ENCODE measurements around the gene PSME3.
A peak's percentile ranks its signal among the peaks of the same experiment; 100 is the strongest.

Gene PSME3

DNA sequence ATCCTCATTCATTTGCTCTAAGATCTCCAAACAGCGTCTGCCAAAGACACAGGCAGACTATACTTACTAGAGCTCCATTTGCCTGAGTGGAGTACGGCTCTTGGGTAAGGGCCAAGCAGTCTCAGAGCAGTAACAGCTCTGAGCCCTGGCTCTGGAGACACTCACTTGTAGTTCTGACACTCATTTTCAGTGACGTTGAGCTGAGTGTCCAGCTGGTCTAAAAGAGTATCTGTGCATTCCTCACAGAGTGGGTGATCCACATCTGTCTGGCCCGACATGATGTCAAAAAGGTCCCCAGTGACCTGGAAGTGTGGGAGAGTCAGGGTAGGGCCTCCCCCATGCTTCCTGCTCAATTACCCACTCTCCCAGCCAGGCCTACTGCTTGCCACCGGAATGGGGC, 14.8 kb upstream of the PSME3 start:
- no peak for DNase-seq

DNA sequence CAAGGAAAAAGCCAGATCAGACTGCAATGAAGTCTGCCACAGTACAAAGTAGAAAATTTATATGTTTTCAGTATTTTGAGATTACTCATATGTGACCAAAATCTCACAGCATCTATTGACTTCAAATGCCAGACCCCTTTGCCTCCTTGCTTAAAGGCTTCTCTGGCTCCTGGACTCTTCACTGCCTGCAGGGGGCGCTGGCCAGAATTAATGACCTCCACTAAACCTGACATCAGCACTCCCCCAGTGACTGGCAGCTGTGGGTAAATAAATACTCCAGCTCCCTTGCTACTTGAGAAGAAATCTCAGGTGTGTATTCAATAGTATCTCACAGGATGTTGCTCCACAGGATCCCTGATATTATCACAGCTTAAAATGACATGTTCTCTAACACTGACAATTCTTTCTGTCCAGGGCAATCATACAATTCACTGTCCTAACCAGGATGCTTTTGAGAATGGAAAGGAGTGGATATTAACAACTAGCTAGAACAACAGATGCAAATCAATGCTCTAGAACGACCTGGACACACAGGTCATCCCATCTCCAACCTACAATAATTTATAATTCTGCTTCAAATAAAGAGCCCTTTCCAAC, 13.2 kb upstream of the PSME3 start:
- no peak for DNase-seq

DNA sequence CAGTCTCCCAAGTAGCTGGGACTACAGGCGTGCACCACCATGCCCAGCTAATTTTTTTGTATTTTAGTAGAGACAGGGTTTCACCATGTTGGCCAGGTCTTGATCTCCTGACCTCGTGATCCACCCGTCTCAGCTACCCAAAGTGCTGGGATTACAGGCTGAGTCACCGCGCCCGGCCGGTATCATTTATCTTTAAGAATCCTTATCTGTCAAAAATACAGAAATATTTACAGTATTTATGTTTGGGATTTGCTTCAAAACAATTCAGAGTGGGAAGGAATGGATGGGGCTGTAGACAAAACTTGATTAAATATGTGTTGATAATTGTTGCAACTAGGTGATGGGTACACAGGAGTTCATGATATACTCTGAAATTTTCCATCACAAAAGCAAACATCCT, 12.0 kb upstream of the PSME3 start:
- no peak for DNase-seq

DNA sequence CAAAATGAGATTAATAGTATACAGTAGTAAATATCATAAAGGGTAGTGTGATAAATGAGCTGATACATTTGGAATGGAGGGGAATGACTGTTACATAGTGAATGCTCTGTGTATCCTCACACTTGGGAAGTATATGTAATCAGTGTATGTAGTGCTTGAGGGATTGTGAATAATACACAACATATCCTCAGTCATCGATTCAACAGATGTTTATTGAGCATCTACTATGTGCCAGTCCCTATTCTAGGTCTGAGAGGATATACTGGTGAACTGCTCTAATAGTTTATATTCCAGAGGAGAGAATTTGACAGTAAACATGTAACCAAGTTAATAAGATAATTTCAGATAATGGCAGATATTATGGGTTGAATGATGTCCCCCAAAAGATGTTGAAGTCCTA, 5.7 kb upstream of the PSME3 start:
- no peak for DNase-seq

GRCh38 chr17:42830971-42831370, 2.2 kb upstream of the PSME3 start:
- DNase-seq, result no peak

GRCh38 chr17:42832213-42832933, 824 bp upstream of the PSME3 start:
- DNase-seq, result no peak

DNA sequence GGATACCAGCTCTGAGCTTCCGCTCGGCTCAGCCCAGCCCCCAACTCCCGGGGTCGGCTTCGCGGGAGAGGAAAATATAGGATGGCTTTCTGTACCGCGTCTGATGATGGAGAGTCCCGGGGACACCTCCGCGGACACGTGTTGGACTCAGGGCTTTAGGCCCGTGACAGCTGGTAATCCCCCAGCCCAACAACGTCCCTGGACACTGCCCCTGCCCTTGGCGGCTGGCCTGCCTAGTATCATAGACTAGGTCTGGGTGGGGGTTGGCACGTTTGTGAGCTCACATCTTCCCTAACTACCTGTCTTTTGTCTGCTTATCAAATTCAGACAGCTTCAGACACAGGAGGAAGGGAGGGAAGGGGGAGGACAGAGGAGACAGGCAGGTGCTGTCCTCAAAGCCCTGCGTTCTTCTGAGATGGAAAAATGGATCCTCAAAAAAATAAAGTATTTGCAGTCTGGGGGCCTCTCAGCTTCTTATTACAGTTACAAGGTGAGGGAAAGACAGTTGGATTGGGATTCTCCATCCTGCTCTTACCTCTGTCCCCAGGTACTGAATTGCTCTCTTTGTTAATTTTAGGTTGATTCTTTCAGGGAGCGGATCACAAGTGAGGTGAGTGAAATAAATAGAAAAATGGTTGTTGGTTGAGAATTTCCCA, 698 bp downstream of the PSME3 start:
- no peak for DNase-seq

- DNase-seq, result no peak
These were observed 2.5 kb downstream of the PSME3 start for GRCh38 chr17:42835732-42836131.

DNA sequence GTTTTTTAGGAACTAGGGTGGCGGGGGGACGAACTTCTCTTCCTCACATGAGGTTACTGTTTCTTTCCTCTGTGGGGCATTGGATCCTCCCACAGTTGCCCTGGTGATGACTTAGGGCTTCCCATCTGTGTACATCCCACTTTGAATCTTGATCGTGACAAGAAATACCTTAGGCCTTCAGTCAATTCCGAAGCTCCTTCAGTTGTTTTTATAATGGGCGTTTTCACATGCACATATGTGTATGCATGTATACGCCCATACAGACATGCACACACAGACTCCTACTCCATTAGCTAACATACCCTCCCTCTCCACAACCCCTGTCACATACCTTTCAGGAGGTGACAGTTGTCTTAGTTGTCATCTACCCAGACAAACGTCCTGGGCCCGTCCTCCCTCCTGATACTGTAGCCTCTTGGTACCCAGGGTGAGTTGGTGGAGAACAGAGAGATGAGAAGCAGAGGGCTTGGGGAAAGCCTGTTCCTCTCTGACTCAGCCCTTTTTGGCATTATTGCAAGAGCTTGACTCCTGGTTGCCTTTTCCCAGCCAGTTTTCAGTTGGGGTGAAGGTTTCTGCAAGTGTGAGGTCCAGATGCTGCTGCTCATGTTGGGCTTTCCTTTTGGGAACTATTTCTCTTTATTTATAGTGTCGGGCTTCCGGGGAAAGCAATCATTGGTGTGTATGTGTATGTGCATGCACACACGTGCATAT, 8.9 kb downstream of the PSME3 start:
- DNase-seq, result no peak

GRCh38 chr17:42843358-42843934, 10.2 kb downstream of the PSME3 start:
- peak; percentile 58 for DNase-seq

DNA sequence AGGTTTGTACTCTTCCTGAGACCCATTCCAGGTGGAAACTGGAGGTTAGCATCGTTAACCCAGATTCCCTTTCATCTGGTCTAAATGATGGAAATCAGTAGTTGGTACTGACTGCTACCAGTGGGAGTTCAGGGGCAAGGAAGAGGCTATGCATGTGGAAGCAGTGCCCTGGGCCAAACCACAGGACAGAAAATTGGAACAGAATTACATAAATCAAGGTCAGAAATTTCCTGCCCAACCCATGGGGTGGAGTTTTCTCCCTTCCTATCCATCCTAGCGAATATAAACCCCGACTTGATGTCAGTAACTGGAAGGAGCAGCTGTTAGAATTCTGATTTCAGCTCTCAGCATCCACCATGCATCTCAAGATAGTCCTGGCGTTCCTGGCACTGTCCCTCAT, 11.1 kb downstream of the PSME3 start, which contains the start of gene AOC2:
Gene AOC2 (plus strand): TSS at position 310 of the 400 bp plus-strand sequence. CDS start 47 bp downstream, at position 357.
- no peak for DNase-seq

DNA sequence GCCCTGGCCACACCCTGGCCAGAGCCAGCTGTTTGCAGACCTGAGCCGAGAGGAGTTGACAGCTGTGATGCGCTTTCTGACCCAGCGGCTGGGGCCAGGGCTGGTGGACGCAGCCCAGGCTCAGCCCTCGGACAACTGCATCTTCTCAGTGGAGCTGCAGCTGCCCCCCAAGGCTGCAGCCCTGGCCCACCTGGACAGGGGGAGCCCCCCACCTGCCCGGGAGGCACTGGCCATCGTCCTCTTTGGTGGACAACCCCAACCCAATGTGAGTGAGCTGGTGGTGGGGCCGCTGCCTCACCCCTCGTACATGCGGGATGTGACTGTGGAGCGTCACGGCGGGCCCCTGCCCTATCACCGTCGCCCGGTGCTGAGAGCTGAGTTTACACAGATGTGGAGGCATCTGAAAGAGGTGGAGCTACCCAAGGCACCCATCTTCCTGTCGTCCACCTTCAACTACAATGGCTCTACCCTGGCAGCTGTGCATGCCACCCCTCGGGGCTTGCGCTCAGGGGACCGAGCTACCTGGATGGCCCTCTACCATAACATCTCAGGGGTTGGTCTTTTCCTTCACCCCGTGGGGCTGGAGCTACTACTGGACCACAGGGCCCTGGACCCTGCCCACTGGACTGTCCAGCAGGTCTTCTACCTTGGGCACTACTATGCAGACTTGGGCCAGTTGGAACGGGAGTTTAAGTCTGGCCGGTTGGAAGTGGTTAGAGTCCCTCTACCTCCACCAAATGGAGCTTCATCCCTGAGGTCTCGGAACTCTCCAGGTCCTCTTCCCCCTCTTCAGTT, 11.8 kb downstream of the PSME3 start:
- DNase-seq, result no peak

DNA sequence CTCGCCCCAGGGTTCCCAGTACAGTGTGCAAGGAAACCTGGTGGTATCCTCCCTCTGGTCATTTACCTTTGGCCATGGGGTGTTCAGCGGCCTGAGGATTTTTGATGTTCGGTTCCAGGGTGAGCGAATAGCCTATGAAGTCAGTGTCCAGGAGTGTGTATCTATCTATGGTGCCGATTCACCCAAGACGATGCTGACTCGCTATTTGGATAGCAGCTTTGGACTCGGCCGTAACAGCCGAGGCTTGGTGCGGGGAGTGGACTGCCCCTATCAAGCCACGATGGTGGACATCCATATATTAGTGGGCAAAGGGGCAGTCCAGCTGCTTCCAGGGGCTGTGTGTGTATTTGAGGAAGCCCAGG, 12.3 kb downstream of the PSME3 start:
- DNase-seq, result no peak

- DNase-seq, result no peak
These were observed 12.9 kb downstream of the PSME3 start for GRCh38 chr17:42845918-42846593.

DNA sequence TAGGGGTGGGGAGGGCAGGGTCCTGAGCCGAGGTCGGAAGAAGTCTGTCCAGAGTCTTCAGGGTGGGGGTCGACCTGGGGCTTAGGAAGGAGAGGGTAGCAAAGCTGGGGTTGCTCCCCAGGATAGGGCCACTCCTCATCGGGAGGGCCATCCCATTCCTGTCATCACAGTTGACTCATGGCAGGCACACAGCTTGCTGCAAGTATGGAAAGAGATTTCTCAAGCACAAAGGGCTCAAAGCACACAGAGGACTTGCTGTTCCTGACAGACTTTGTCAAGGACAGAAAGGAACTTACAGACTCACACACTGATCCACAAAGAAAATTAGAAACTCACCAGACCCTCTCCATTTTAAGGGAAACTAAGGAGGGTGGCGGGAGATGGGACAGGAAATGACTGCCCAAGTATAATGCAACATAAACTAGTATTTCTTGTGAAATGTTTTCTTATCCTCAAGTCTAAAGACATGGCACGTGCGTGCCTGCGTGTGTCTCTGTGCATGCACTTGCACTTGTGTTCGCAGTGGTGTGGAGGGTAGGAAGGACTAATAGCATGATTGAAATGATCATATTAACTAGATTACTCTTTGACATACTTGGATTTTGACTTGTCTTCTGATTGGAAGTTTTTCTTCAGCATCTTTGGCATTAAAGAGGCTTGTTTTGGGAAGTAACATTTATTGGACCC, 13.5 kb downstream of the PSME3 start:
- DNase-seq, result no peak

- DNase-seq, result no peak
These were observed 14.9 kb downstream of the PSME3 start for GRCh38 chr17:42848093-42848492.

- DNase-seq, result no peak
These were observed 15.8 kb downstream of the PSME3 start for GRCh38 chr17:42849031-42849430.

GRCh38 chr17:42849451-42850181, 16.4 kb downstream of the PSME3 start:
- DNase-seq, result no peak

DNA sequence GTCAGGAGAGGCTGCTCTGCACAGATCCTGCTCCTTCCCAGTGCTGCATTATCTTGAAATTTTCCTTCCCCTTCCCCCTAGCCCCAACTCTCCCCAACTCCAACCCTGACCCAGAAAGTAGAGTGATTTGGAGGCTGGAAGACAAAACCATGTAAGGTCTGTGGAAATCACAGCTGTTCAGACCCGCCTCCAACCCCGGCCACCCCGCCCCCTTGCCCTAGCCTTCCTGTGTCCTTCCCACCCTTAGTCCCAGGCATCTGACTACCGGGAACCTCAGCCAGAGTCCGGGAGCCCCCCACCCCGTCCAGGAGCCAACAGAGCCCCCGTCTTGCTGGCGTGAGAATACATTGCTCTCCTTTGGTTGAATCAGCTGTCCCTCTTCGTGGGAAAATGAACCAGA, 17.8 kb downstream of the PSME3 start, which contains the start of gene AOC3:
Gene AOC3 (plus strand): TSS at position 246 of the 400 bp plus-strand sequence. CDS start 145 bp downstream, at position 391.
- no peak for DNase-seq

Data from midbrain (tissue), 1 donor.